Loucy (cell line): ENCODE data around the gene PCNT.

Source experiments
- H2AFZ ChIP-seq: fragments of 200-600 bp; sonication (generic); 2 replicates; pipeline ENCODE4 v1.6.0; 2016; ENCODE audit warnings: antibody characterized with exemption, mild to moderate bottlenecking, low read length, moderate library complexity
- H3F3A ChIP-seq: fragments of 200-600 bp; 2 replicates; pipeline ENCODE4 v1.6.0; 2016; ENCODE audit warnings: antibody characterized with exemption, low read depth, mild to moderate bottlenecking
- H3K27me3 ChIP-seq: fragments of 200-600 bp; sonication (generic); 2 replicates; pipeline ENCODE4 v1.6.1; 2014; ENCODE audit warnings: low read length, mild to moderate bottlenecking; ENCODE audit not compliant: insufficient read depth, poor library complexity, severe bottlenecking
- H3K36me3 ChIP-seq: fragments of 200-600 bp; sonication (generic); 2 replicates; pipeline ENCODE4 v1.6.1; 2016; ENCODE audit warnings: low read length; ENCODE audit not compliant: insufficient read depth
- H3K4me1 ChIP-seq: fragments of 200-600 bp; sonication (generic); 2 replicates; pipeline ENCODE4 v1.5.1; 2014; ENCODE audit warnings: low read length, mild to moderate bottlenecking; ENCODE audit not compliant: insufficient read depth, poor library complexity, severe bottlenecking
- H3K4me2 ChIP-seq: fragments of 200-600 bp; sonication (generic); 2 replicates; pipeline ENCODE4 v1.6.0; 2014; ENCODE audit warnings: antibody characterized with exemption, low read length, low read depth, mild to moderate bottlenecking; ENCODE audit not compliant: poor library complexity, severe bottlenecking
- H3K4me3 ChIP-seq: fragments of 200-600 bp; sonication (generic); 2 replicates; pipeline ENCODE4 v1.5.1; 2014; ENCODE audit warnings: low read length, mild to moderate bottlenecking, mixed read lengths; ENCODE audit not compliant: poor library complexity, severe bottlenecking
- H3K79me2 ChIP-seq: fragments of 200-600 bp; sonication (generic); 2 replicates; pipeline ENCODE4 v1.6.1; 2014; ENCODE audit warnings: low read length; ENCODE audit not compliant: insufficient read depth
- H3K9ac ChIP-seq: fragments of 200-600 bp; sonication (generic); 2 replicates; pipeline ENCODE4 v1.6.0; 2014; ENCODE audit warnings: mild to moderate bottlenecking, low read depth, low read length, moderate library complexity; ENCODE audit not compliant: poor library complexity, severe bottlenecking
- H3K9me2 ChIP-seq: fragments of 200-600 bp; sonication (generic); replicated peaks from 2 replicates; pipeline ENCODE4 v1.6.1; 2016; ENCODE audit warnings: low read depth, low read length, mixed read lengths
- H3K9me3 ChIP-seq: fragments of 200-600 bp; sonication (generic); 2 replicates; pipeline ENCODE4 v1.6.1; 2014; ENCODE audit warnings: mild to moderate bottlenecking, antibody characterized with exemption, low read length, low read depth; ENCODE audit not compliant: insufficient read depth
- H4K20me1 ChIP-seq: fragments of 200-600 bp; sonication (generic); 2 replicates; pipeline ENCODE4 v1.6.0; 2014; ENCODE audit warnings: antibody characterized with exemption, low read length, mild to moderate bottlenecking; ENCODE audit not compliant: insufficient read depth, poor library complexity, severe bottlenecking
- EZH2phosphoT487 ChIP-seq: fragments of 200-600 bp; IDR thresholded peaks from 2 replicates; pipeline ENCODE4 v1.6.1; 2018; ENCODE audit warnings: antibody characterized with exemption, mild to moderate bottlenecking, moderate library complexity, borderline replicate concordance
- TF ChIP-seq, protein P1 (sequence below): fragments of 200-600 bp; sonication (generic); conservative IDR thresholded peaks from 2 replicates; pipeline ENCODE4 v1.5.1; 2014; ENCODE audit warnings: mild to moderate bottlenecking, antibody characterized with exemption, low read length

PCNT gene

GRCh38 chr21:46475296-46475695 lies 151.3 kb downstream of the PCNT start:
- TF ChIP-seq, protein P1, sequence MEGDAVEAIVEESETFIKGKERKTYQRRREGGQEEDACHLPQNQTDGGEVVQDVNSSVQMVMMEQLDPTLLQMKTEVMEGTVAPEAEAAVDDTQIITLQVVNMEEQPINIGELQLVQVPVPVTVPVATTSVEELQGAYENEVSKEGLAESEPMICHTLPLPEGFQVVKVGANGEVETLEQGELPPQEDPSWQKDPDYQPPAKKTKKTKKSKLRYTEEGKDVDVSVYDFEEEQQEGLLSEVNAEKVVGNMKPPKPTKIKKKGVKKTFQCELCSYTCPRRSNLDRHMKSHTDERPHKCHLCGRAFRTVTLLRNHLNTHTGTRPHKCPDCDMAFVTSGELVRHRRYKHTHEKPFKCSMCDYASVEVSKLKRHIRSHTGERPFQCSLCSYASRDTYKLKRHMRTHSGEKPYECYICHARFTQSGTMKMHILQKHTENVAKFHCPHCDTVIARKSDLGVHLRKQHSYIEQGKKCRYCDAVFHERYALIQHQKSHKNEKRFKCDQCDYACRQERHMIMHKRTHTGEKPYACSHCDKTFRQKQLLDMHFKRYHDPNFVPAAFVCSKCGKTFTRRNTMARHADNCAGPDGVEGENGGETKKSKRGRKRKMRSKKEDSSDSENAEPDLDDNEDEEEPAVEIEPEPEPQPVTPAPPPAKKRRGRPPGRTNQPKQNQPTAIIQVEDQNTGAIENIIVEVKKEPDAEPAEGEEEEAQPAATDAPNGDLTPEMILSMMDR, result no peak
- no peak for TF ChIP-seq EZH2phosphoT487
- Histone ChIP-seq H3K4me1 (peaks cover 20% of the 10 kb centered on the region), H3K36me3 (peaks cover 2% of the 10 kb centered on the region), H3K4me3 (no peak overlapping the region), H3K9ac (no peak overlapping the region), H3K9me3 (no peaks in the 10 kb centered on the region), H3K9me2 (no peaks in the 10 kb centered on the region), H3K27me3 (no peaks in the 10 kb centered on the region), H3F3A (no peaks in the 10 kb centered on the region), H4K20me1 (no peaks in the 10 kb centered on the region), H3K4me2 (no peak overlapping the region), H2AFZ (no peak overlapping the region), H3K79me2 (0 out of 2 replicates have a peak, but pooled peaks cover 5% of the 10 kb centered on the region)

DNA sequence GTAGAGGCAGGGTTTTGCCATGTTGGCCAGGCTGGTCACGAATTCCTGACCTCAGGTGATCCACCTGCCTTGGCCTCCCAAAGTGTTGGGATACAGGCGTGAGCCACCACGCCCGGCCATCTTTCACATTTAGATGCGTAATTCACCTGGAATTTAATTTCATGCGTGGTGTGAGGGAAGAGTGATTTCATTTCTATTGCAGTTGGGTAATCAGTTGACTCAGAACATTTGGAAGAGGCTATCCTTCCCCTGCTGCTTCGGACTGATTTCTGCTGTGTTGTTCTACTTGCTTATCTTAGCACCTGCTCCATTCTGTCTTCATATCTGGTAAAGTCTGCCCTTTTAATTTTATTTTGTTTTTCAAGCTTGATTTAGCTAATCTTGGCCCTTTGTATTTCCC lies 153.8 kb downstream of the PCNT start:
- Histone ChIP-seq H3K79me2 (no peaks in the 10 kb centered on the region), H2AFZ (no peak overlapping the region), H3K27me3 (no peaks in the 10 kb centered on the region), H3K9ac (no peak overlapping the region), H3K9me2 (no peaks in the 10 kb centered on the region), H4K20me1 (peaks cover 3% of the 10 kb centered on the region), H3F3A (no peaks in the 10 kb centered on the region), H3K36me3 (peaks cover 3% of the 10 kb centered on the region), H3K4me2 (no peak overlapping the region), H3K4me3 (no peak overlapping the region), H3K4me1 (peaks cover 7% of the 10 kb centered on the region), H3K9me3 (no peaks in the 10 kb centered on the region)
- TF ChIP-seq EZH2phosphoT487, result no peak
- TF ChIP-seq, protein P1, result no peak

DNA sequence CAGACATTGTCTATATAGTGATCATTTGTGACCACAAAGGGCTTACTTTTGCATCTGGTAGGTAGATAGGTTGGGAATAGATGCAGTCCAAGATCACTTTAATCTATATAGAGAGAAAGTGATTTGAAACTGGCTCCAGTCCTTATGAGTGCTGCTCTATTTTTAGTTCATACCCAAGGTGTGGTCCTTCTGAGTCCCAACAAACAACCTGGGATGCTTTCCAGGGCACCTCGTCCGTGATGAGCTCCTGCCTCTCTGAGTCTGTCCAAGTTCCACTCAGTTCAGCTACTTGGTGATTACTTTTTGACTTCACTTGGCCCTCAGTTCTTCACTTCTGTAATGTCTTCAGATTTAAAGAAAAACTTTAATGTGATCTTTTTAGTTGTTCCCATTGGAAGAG lies 155.0 kb downstream of the PCNT start:
- H3K4me2 ChIP-seq, result no peak overlapping the region

More for the DNA sequence above, 155.0 kb downstream of the PCNT start:
- no peak overlapping the region for H3K4me3 ChIP-seq
- no peaks in the 10 kb centered on the region for H3K9me2 ChIP-seq
- peaks cover 8% of the 10 kb centered on the region for H3K4me1 ChIP-seq
- H2AFZ ChIP-seq, result no peak overlapping the region
- peaks cover 3% of the 10 kb centered on the region for H4K20me1 ChIP-seq
- peaks cover 3% of the 10 kb centered on the region for H3K36me3 ChIP-seq
- no peaks in the 10 kb centered on the region for H3K9me3 ChIP-seq
- H3F3A ChIP-seq, result no peaks in the 10 kb centered on the region
- TF ChIP-seq EZH2phosphoT487, result no peak
- TF ChIP-seq, protein P1, result no peak
- H3K79me2 ChIP-seq, result no peaks in the 10 kb centered on the region
- no peaks in the 10 kb centered on the region for H3K27me3 ChIP-seq
- H3K9ac ChIP-seq, result no peak overlapping the region
